ENCODE measurements around the gene YLPM1.
A peak's percentile ranks its signal among the peaks of the same experiment; 100 is the strongest.

The YLPM1 gene

GRCh38 chr14:74785056-74785613 is 22.0 kb downstream of the YLPM1 start:
- FAIRE-seq (no peak), DNase-seq (ENCODE audit: insufficient read length, low spot score) (no peak)

DNA sequence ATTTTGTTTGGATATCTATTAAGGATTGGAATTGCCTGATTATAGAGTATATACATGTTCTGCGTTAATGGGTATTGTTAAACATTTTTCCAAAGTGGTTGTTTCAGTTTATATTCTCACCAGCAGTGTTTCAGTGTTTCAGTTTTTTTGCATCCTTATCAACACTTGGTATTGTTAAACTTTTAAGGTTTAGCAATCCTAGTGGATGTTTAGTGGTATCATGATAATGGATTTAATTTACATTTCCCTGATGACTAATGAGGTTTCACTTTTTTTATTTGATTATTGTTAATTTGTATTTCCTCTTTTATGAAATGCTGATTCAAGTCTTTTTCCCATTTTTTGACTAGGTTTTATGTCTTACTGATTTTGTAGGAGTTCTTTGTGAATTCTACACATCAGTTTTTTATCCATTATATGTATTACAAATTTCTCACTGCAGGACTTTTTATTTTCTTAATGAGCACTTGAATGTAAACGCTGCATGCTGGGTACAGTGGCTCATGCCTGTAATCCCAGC is 23.7 kb downstream of the YLPM1 start:
- FAIRE-seq (peak; percentile 48), DNase-seq (ENCODE audit: insufficient read length, low spot score) (no peak)

GRCh38 chr14:74792249-74793039 is 29.3 kb downstream of the YLPM1 start:
- DNase-seq (ENCODE audit: insufficient read length, low spot score), result no peak
- peak; percentile 81 for FAIRE-seq

DNA sequence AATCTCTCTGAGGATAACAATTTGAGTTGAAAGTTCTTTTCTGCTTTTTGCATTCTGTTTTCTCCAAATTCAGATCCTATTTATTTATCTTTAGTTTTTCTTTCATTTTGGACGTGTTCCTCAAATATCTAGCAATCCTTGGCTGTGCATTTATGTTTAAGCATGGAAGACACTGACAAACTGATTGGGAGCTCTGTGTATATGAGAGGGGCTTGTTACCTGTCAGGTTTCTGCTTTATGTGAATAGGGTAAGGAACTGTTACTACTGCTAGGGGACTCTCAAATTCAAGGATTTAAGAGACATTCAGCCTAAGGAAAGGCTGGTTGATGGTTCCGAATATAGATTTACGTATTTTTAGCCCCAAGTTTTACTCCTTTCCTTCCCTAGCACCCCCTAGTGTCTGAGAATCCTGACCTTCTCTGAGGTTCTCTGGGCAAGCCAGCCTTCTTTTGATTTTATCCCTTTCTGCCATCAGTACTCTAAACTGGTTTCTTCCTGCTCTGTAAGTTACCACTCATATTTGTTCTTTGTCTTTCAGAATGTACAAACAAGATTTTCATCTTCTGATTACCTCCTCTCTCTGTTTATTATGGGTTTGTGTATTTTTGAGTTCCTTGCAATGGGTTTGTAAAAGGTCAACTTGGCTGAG is 30.5 kb downstream of the YLPM1 start:
- DNase-seq (ENCODE audit: insufficient read length, low spot score) (no peak), FAIRE-seq (peak; percentile 75)

GRCh38 chr14:74794947-74795346 is 31.8 kb downstream of the YLPM1 start:
- no peak for FAIRE-seq
- DNase-seq (ENCODE audit: insufficient read length, low spot score), result no peak

DNA sequence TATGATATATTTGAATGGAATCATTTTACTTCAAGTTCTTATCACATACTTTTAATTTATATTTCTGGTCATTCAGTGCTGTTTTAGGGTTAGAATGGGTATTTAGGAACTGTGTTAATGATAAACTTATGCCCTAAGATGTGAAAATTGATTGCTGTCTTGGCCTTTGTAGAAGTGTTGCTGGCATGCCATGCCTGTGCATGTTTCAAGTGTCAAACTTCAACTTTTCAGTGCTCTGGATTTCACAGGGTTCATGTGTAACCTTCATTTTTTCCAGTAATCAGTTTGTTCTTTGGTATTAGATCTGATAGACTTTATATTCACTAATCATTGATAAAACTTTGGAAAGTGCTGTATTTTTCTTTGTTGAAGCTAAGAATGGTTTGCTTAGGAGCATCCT is 36.6 kb downstream of the YLPM1 start:
- DNase-seq (ENCODE audit: insufficient read length, low spot score) (no peak), FAIRE-seq (no peak)

- DNase-seq (ENCODE audit: insufficient read length, low spot score) (no peak), FAIRE-seq (no peak)
Observed at GRCh38 chr14:74800780-74801179, 37.7 kb downstream of the YLPM1 start.

GRCh38 chr14:74801396-74801795 is 38.3 kb downstream of the YLPM1 start:
- no peak for FAIRE-seq
- no peak for DNase-seq (ENCODE audit: insufficient read length, low spot score)

DNA sequence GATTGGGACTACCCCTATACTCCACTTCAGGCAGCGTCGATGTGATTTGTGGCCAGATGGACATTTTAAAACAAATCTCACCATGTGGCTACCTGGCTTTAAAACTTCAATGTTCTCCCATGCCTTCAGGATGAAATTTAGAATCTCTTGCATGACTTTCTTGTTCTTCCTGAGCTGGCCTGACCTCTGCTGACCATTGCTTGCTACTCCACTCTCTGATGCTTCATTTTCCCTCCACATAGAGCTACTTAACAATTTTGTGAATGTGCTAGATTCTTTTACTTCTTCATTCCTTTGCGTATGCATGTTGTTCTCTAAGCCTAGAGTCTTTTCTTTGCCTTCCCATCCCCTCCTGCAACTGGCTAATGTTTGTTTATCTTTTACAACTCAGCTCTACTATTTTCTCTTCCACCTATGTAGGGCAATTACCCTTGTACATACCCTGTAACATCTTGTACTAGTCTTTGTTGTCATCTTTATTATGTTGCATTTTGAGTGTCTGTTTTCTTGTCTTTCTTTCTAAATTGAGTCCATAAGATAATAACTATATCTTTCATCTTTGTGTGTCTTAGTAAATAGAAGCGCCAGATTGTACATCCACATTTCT is 41.2 kb downstream of the YLPM1 start:
- FAIRE-seq, result no peak
- DNase-seq (ENCODE audit: insufficient read length, low spot score), result no peak

- FAIRE-seq (no peak), DNase-seq (ENCODE audit: insufficient read length, low spot score) (no peak)
Observed at GRCh38 chr14:74807853-74808545, 44.9 kb downstream of the YLPM1 start.

DNA sequence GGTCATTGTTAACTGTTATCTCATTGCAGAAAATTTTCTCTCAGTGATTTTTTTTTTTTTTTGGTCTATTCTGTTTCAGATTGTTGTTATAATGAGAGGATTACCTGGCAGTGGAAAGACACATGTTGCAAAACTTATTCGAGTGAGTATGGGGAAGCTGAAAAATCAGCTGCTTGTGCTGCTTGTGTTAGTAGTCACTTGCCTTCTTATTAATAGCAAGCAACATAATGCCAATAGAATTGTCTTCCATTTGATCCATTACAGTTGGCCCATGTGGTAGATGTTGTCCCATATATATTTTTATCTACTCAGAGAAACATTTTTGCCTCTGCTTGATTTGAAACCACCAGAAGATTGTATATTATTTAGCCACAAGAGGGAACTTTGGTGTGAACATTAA is 53.0 kb downstream of the YLPM1 start:
- DNase-seq (ENCODE audit: insufficient read length, low spot score) (no peak), FAIRE-seq (no peak)

- no peak for FAIRE-seq
Observed at GRCh38 chr14:74820288-74820687, 57.2 kb downstream of the YLPM1 start.

DNA sequence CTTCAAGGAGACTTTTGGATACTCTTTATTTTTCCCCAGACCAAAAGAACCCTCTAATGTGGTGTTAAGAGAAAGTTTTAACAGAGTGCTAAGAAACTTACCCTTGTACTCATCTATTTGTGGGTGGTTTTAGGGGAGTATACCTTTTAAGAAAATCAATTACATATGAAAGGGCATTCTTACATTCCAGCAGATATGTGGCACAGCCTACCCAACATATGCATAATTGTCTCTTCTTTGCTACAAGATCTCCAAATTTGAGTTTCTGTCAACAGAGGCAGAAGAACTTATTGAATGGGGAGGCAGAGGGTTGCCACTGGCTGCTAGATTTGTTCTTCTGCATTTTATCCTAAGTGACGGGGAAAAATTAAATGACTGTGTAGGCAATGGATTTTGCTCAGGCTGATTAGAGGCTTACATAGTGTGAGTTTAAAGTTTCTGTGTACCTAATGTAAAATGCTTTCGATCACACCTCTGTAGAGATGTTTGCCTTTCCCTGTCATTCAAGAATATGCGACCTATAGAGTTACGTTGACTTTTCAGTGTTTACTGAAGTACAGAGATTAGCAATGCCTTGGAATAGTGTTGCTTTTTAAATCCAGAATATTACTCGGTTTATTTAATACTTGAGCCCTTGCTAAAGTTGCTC is 58.3 kb downstream of the YLPM1 start:
- DNase-seq (ENCODE audit: insufficient read length, low spot score), result no peak
- no peak for FAIRE-seq

More at GRCh38 chr14:74820288-74820687, 57.2 kb downstream of the YLPM1 start:
- no peak for DNase-seq (ENCODE audit: insufficient read length, low spot score)

GRCh38 chr14:74824997-74825396 is 61.9 kb downstream of the YLPM1 start:
- FAIRE-seq (peak; percentile 26), DNase-seq (ENCODE audit: insufficient read length, low spot score) (no peak)

DNA sequence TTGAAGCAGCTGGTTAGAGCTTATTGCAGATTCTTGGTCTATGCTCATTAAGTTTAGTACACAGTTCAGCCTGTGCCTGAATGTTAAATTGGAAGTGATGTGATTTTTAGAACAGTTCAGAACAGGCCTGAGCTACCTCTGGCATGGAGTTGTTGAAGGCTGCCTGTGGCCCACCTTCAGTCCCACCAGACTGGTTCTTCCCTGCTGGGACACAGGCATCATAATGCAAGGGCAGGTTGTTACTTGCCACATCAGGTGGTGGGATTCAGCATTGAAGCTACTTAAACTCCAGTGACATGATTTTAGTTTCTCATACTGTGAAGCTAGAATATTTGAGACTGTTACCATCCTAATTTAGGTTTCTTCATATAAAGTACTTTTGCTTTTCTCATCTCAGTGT is 63.5 kb downstream of the YLPM1 start:
- no peak for FAIRE-seq
- DNase-seq (ENCODE audit: insufficient read length, low spot score), result no peak

- FAIRE-seq (no peak), DNase-seq (ENCODE audit: insufficient read length, low spot score) (no peak)
Observed at GRCh38 chr14:74829251-74829650, 66.1 kb downstream of the YLPM1 start.

GRCh38 chr14:74832849-74833248 is 69.7 kb downstream of the YLPM1 start:
- DNase-seq (ENCODE audit: insufficient read length, low spot score) (no peak), FAIRE-seq (no peak)

DNA sequence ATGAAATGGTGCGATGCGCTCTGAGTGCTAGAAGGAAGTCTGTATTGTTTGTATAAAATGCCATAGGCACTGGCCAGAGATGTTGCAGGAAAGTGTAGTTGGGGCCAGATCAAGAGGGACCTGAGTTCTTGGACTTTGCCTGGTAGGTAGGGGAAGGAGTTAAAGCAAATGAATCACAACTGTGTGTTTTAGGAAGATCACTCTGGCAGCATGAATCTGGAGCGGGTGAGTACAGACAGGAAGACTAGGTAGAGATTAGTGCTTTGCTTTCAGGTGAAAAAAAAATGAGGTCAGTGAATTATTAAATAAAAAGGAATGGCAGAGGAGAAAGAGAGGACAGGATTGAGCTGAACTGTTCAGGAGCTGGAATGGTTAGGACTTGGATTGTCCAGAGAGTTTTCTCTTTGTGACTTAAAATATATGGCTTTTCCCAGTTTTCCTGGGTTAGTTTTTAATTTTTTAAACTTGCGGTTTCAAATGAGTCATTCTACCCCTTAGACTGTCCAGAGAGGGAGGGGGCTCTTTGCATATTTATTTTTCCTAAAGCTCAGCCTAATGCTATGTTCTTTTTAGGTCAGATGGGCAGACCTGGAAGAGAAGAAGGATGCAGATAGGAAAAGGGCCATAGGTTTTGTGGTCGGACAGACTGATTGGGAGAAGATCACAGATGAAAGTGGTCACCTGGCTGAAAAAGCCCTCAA is 71.7 kb downstream of the YLPM1 start:
- FAIRE-seq, result no peak
- DNase-seq (ENCODE audit: insufficient read length, low spot score), result no peak

GRCh38 chr14:74835645-74836250 is 72.6 kb downstream of the YLPM1 start:
- FAIRE-seq (peak; percentile 95), DNase-seq (ENCODE audit: insufficient read length, low spot score) (no peak)

Data from GM19239 (cell line).